Measurements from ENCODE around the gene SMIM28. TPM values are rescaled to one million over a fixed set of nuclear protein-coding genes. Genes with fewer than 3 reads are reported as not detected.
"Not testable (repeated sequence)": the region's sequence is repeated elsewhere in the genome, so short reads cannot be mapped to it uniquely, and the experiment has no call there.

Gene SMIM28
- polyA plus RNA-seq, 3 donors from 2014 or later, result not detected

DNA sequence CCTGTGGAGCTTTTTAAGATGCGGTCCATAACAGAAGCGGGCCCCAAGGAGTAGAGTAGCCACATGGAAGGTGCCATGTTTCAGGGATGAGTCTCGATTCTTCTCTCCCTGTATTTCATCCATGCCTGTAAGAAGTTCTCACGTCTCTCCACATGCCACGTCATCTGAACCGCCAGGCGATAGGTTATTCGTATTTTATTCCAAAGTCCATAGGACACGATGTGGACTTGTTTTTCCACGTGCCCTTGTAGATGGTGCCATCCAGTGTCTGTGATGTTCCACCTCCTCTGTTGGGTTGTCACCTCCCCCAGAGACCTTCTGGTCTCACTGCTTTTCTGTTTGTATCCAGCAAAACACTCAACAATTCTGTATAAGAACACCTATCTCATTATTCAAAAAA lies 43.9 kb downstream of the SMIM28 start:
- Mint-ChIP-seq H3K9me3 (no peaks in the 10 kb centered on the region), H3K27ac (no peak overlapping the region), H3K4me3 (no peak overlapping the region), H3K4me1 (peaks cover 0 to 5% of the 10 kb centered on the region in 2 donors), H3K27me3 (ENCODE audit: low read depth in 3 of 3) (peaks cover 0 to 2% (median 0%) of the 10 kb centered on the region in 3 donors), H3K36me3 (peaks cover 14 to 22% (median 15%) of the 10 kb centered on the region in 3 donors)
- no peak for DNase-seq

- Mint-ChIP-seq H3K4me1 (peaks cover 0 to 5% of the 10 kb centered on the region in 2 donors), H3K4me3 (no peak overlapping the region), H3K27ac (peak overlapping the region in 2 of 6 donors; percentile 30 to 71), H3K36me3 (peaks cover 9 to 14% (median 14%) of the 10 kb centered on the region in 3 donors), H3K9me3 (no peaks in the 10 kb centered on the region), H3K27me3 (ENCODE audit: low read depth in 3 of 3) (peaks cover 0 to 2% (median 0%) of the 10 kb centered on the region in 3 donors)
- DNase-seq, result no peak
Observed at GRCh38 chr6:138422861-138423260, 45.2 kb downstream of the SMIM28 start.

GRCh38 chr6:138424004-138424904 lies 46.5 kb downstream of the SMIM28 start:
- Mint-ChIP-seq H3K4me3 (no peak overlapping the region), H3K27me3 (ENCODE audit: low read depth in 3 of 3) (peaks cover 0 to 2% (median 0%) of the 10 kb centered on the region in 3 donors), H3K27ac (no peak overlapping the region), H3K9me3 (no peaks in the 10 kb centered on the region), H3K4me1 (peaks cover 0 to 5% of the 10 kb centered on the region in 2 donors), H3K36me3 (peaks cover 0 to under 1% (median under 1%) of the 10 kb centered on the region in 3 donors)
- no peak for DNase-seq

DNA sequence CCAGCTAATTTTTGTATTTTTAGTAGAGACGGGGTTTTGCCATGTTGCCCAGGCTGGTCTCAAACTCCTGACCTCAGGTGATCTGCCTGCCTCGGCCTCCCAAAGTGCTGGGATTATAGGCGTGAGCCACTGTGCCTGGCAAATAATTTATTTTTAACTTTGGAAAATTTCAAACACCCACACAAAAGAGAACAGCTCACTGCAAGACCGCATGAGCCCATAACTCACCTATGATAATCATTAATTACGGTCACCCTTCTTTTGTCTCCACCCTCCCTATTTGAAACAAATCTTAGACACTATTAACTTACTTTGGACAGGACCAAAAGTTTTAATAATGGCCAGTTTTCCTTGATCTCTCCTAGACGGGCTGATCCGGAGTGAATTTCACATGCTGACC lies 47.6 kb downstream of the SMIM28 start:
- not testable (repeated sequence) for H3K36me3 Mint-ChIP-seq; DNase-seq; H3K9me3 Mint-ChIP-seq; H3K27me3 Mint-ChIP-seq (ENCODE audit: low read depth in 3 of 3); H3K27ac Mint-ChIP-seq; H3K4me1 Mint-ChIP-seq; H3K4me3 Mint-ChIP-seq

- Mint-ChIP-seq H3K4me3 (no peak overlapping the region), H3K27me3 (ENCODE audit: low read depth in 3 of 3) (peaks cover 0 to 3% (median 2%) of the 10 kb centered on the region in 3 donors), H3K36me3 (no peaks in the 10 kb centered on the region), H3K27ac (no peak overlapping the region), H3K9me3 (no peaks in the 10 kb centered on the region), H3K4me1 (peaks cover 0 to 5% of the 10 kb centered on the region in 2 donors)
- DNase-seq, result no peak
Observed at GRCh38 chr6:138426500-138427123, 48.9 kb downstream of the SMIM28 start.

GRCh38 chr6:138427701-138428100 lies 50.0 kb downstream of the SMIM28 start:
- peaks cover 0 to 5% of the 10 kb centered on the region in 2 donors for H3K4me1 Mint-ChIP-seq
- H3K27me3 Mint-ChIP-seq (ENCODE audit: low read depth in 3 of 3), result peaks cover 0 to 3% (median 2%) of the 10 kb centered on the region in 3 donors
- DNase-seq, result no peak
- no peaks in the 10 kb centered on the region for H3K36me3 Mint-ChIP-seq
- no peak overlapping the region for H3K4me3 Mint-ChIP-seq
- no peaks in the 10 kb centered on the region for H3K9me3 Mint-ChIP-seq
- no peak overlapping the region for H3K27ac Mint-ChIP-seq

- Mint-ChIP-seq H3K9me3 (no peaks in the 10 kb centered on the region), H3K4me3 (no peak overlapping the region), H3K27ac (no peak overlapping the region), H3K4me1 (no peaks in the 10 kb centered on the region), H3K27me3 (ENCODE audit: low read depth in 3 of 3) (peaks cover 0 to 4% (median 2%) of the 10 kb centered on the region in 3 donors), H3K36me3 (no peaks in the 10 kb centered on the region)
- DNase-seq, result peak; percentile 23 to 33 (median 26)
Observed at GRCh38 chr6:138428944-138429598, 51.4 kb downstream of the SMIM28 start.

DNA sequence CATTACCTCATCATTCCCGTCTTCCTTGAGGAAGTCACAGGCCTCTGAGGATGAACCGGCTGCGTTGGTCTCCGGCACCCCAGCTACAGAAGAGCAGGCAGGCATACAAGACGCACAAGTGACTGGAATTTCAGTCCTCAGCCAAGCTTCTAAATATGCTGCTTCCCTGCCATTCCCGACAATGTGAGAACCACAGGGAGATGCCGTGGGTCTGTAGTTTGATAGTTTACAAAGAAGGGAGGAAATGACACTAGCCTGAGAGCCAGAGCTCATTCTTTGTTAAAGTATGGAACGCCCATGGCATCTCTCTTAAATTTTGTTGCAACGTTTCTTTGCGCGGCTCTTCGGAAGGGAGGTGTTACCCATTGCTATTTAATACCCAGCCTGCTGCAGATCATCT lies 52.1 kb downstream of the SMIM28 start:
- no peak overlapping the region for H3K4me3 Mint-ChIP-seq
- H3K9me3 Mint-ChIP-seq, result no peaks in the 10 kb centered on the region
- no peak overlapping the region for H3K27ac Mint-ChIP-seq
- H3K36me3 Mint-ChIP-seq, result no peaks in the 10 kb centered on the region
- no peaks in the 10 kb centered on the region for H3K4me1 Mint-ChIP-seq
- peaks cover 0 to 9% (median 0%) of the 10 kb centered on the region in 3 donors for H3K27me3 Mint-ChIP-seq (ENCODE audit: low read depth in 3 of 3)
- no peak for DNase-seq

GRCh38 chr6:138430361-138431145 lies 52.8 kb downstream of the SMIM28 start:
- no peak for DNase-seq
- H3K27me3 Mint-ChIP-seq (ENCODE audit: low read depth in 3 of 3), result peaks cover 0 to 11% (median 0%) of the 10 kb centered on the region in 3 donors
- H3K9me3 Mint-ChIP-seq, result no peaks in the 10 kb centered on the region
- H3K27ac Mint-ChIP-seq, result no peak overlapping the region
- H3K4me1 Mint-ChIP-seq, result no peaks in the 10 kb centered on the region
- H3K36me3 Mint-ChIP-seq, result no peaks in the 10 kb centered on the region
- H3K4me3 Mint-ChIP-seq, result no peak overlapping the region

- DNase-seq, result no peak
- no peak overlapping the region for H3K4me3 Mint-ChIP-seq
- no peaks in the 10 kb centered on the region for H3K36me3 Mint-ChIP-seq
Observed at GRCh38 chr6:138431256-138432062, 53.8 kb downstream of the SMIM28 start.

DNA sequence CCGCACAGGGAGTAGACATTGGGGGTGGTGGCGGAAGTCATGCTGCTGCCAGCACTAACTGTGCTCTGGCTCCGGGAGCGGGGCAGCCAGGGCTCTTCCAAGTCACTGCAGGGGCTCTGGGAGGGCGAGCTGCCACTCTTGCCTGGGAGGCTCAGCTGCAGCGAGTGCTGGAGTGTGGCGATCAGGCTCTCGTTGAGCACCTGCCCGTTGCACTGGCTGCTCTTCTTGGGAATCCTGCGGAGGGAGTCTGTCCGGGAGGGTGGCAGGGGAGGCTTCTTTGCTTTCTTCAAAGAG lies 54.3 kb downstream of the SMIM28 start:
- Mint-ChIP-seq H3K27ac (no peak overlapping the region), H3K36me3 (no peaks in the 10 kb centered on the region)
- DNase-seq, result no peak

More at GRCh38 chr6:138431256-138432062, 53.8 kb downstream of the SMIM28 start:
- Mint-ChIP-seq H3K4me1 (no peaks in the 10 kb centered on the region), H3K27ac (peak overlapping the region in 1 of 6 donors; percentile 75), H3K27me3 (ENCODE audit: low read depth in 3 of 3) (peaks cover 0 to 11% (median 0%) of the 10 kb centered on the region in 3 donors), H3K9me3 (no peaks in the 10 kb centered on the region)

More for the DNA sequence above, 54.3 kb downstream of the SMIM28 start:
- H3K27me3 Mint-ChIP-seq (ENCODE audit: low read depth in 3 of 3), result peaks cover 0 to 11% (median 0%) of the 10 kb centered on the region in 3 donors
- no peaks in the 10 kb centered on the region for H3K4me1 Mint-ChIP-seq
- no peaks in the 10 kb centered on the region for H3K9me3 Mint-ChIP-seq
- no peak overlapping the region for H3K4me3 Mint-ChIP-seq

All from immature natural killer cell (primary cell).